Stimulated activated CD8-positive, alpha-beta memory T cell treated with anti-CD3 and anti-CD28 coated beads, Interleukin-4, amount 100 ng/mL, for 24 hours (primary cell): ENCODE measurements around the gene BET1.

Source experiments
- DNase-seq: peaks from one replicate; pipeline ENCODE4 v3.0.0-alpha.2; 2020; ENCODE audit warnings: low read depth

Gene BET1

GRCh38 chr7:94011714-94012353 is 7.7 kb upstream of the BET1 start:
- DNase-seq: no peak

- DNase-seq: no peak
Measured at GRCh38 chr7:94008537-94008936, 4.4 kb upstream of the BET1 start.

GRCh38 chr7:94005753-94006152 is 1.6 kb upstream of the BET1 start:
- no peak for DNase-seq

GRCh38 chr7:94003446-94004023 is 620 bp downstream of the BET1 start:
- DNase-seq: no peak

GRCh38 chr7:94001396-94001795 is 2.8 kb downstream of the BET1 start:
- no peak for DNase-seq

GRCh38 chr7:93997868-93998267 is 6.3 kb downstream of the BET1 start:
- no peak for DNase-seq

GRCh38 chr7:93992421-93993110 is 11.6 kb downstream of the BET1 start:
- DNase-seq: no peak

- no peak for DNase-seq
Measured at GRCh38 chr7:93987297-93987696, 16.9 kb downstream of the BET1 start.

GRCh38 chr7:93985101-93985500 is 19.1 kb downstream of the BET1 start:
- no peak for DNase-seq

- no peak for DNase-seq
Measured at GRCh38 chr7:93984024-93984423, 20.1 kb downstream of the BET1 start.

- no peak for DNase-seq
Measured at GRCh38 chr7:93981480-93981874, 22.7 kb downstream of the BET1 start.

GRCh38 chr7:93980744-93981479 is 23.2 kb downstream of the BET1 start:
- DNase-seq: no peak

GRCh38 chr7:93977211-93977950 is 26.8 kb downstream of the BET1 start:
- DNase-seq: no peak

GRCh38 chr7:93973134-93973533 is 31.0 kb downstream of the BET1 start:
- DNase-seq: no peak

- DNase-seq: no peak
Measured at GRCh38 chr7:93972029-93972725, 32.0 kb downstream of the BET1 start.

- no peak for DNase-seq
Measured at GRCh38 chr7:93968911-93969620, 35.1 kb downstream of the BET1 start.

GRCh38 chr7:93964813-93965212 is 39.3 kb downstream of the BET1 start:
- DNase-seq: no peak

GRCh38 chr7:93964262-93964661 is 39.9 kb downstream of the BET1 start:
- DNase-seq: no peak

- no peak for DNase-seq
Measured at GRCh38 chr7:93960986-93961385, 43.2 kb downstream of the BET1 start.

GRCh38 chr7:93958651-93959050 is 45.5 kb downstream of the BET1 start:
- no peak for DNase-seq

- DNase-seq: no peak
Measured at GRCh38 chr7:93958216-93958615, 45.9 kb downstream of the BET1 start.
